Osteoblast (primary cell): ENCODE measurements around the gene TAF11L12. TPM values are rescaled to one million over a fixed set of nuclear protein-coding genes. Genes with fewer than 3 reads are reported as not detected.
"Not testable (repeated sequence)": the region's sequence is repeated elsewhere in the genome, so short reads cannot be mapped to it uniquely, and the experiment has no call there.

Experiments
- DNase-seq: peaks from one replicate; pipeline ENCODE4 v3.0.0; 2011; ENCODE audit warnings: low spot score, mixed read lengths; ENCODE audit not compliant: insufficient read length; ENCODE audit errors: missing footprints
- H2AFZ ChIP-seq: 2 replicates; pipeline ENCODE4 v1.6.0; 2011; ENCODE audit warnings: mild to moderate bottlenecking, low read length
- H3K27ac ChIP-seq: 2 replicates; pipeline ENCODE4 v1.5.1; 2011; ENCODE audit warnings: mild to moderate bottlenecking, low read depth, low read length, moderate library complexity
- H3K27me3 ChIP-seq: 2 replicates; pipeline ENCODE4 v1.6.0; 2012; ENCODE audit warnings: mild to moderate bottlenecking, control low read depth, inconsistent platforms, low read length, moderate library complexity; ENCODE audit not compliant: insufficient read depth
- H3K36me3 ChIP-seq: 2 replicates; pipeline ENCODE4 v1.5.1; 2011; ENCODE audit warnings: mild to moderate bottlenecking, low read length, control low read depth, moderate library complexity; ENCODE audit not compliant: insufficient read depth
- H3K4me1 ChIP-seq: 2 replicates; pipeline ENCODE4 v1.5.1; 2011; ENCODE audit warnings: mild to moderate bottlenecking, low read length, control low read depth, moderate library complexity; ENCODE audit not compliant: insufficient read depth
- H3K4me2 ChIP-seq: 2 replicates; pipeline ENCODE4 v1.6.0; 2011; ENCODE audit warnings: mild to moderate bottlenecking, low read length; ENCODE audit not compliant: insufficient read depth
- H3K4me3 ChIP-seq: fragments of 200-600 bp; sonication (generic); 3 replicates; pipeline ENCODE4 v1.5.1; 2012; ENCODE audit warnings: mild to moderate bottlenecking, low read length, inconsistent platforms; ENCODE audit not compliant: insufficient read depth
- H3K79me2 ChIP-seq: 2 replicates; pipeline ENCODE4 v1.6.0; 2012; ENCODE audit warnings: mild to moderate bottlenecking, low read length, control low read depth, inconsistent platforms; ENCODE audit not compliant: insufficient read depth
- H3K9me3 ChIP-seq: 2 replicates; pipeline ENCODE4 v1.5.1; 2011; ENCODE audit warnings: low read depth, low read length, control low read depth
- H4K20me1 ChIP-seq: 2 replicates; pipeline ENCODE4 v1.6.0; 2012; ENCODE audit warnings: mild to moderate bottlenecking, low read length, control low read depth; ENCODE audit not compliant: insufficient read depth
- total RNA-seq: library from RNA; depleted of rRNA; stranded (reverse); fragments of >200 nt; gene quantifications from 2 replicates; pipeline ENCODE4 v1.2.3, GENCODE V29; 2012

Gene TAF11L12
- 0.29 TPM in 1 of 2 replicates, not detected in the other for total RNA-seq

GRCh38 chr5:17610092-17610491 is at the start of gene TAF11L12:
Gene TAF11L12 (plus strand): TSS chr5:17610392.
- not testable (repeated sequence) for DNase-seq, H3K9me3 ChIP-seq, H3K4me3 ChIP-seq, H3K4me2 ChIP-seq, H4K20me1 ChIP-seq, H3K79me2 ChIP-seq, H2AFZ ChIP-seq, H3K27ac ChIP-seq, H3K36me3 ChIP-seq, H3K4me1 ChIP-seq, H3K27me3 ChIP-seq

DNA sequence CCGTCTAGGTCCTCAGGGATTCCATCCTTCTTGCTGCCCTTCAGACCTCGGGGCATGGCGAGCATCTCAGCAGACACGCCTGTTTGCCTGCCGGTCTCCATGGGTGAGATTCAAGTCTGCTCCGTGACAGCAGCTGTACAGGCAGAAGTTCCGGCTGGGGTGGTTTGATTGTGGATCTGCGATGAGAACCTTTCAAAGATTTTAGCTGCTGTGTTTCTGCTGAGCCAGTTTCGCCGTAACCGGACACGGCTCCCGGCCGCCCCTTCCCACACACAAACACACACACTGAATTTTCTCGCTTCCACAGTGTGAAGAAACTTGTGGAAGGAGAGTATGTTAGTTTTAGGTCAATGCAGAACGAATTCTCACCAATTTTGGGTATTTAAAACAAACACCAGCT is 24.5 kb upstream of the TAF11L12 start, which contains the start of gene TAF11L7:
Gene TAF11L7 (minus strand): TSS at position 101 of the 400 bp plus-strand sequence.
- H4K20me1 ChIP-seq, H3K27me3 ChIP-seq, H3K79me2 ChIP-seq: not testable (repeated sequence)

GRCh38 chr5:17590860-17591259 is 19.3 kb upstream of the TAF11L12 start, which contains the start of gene TAF11L8:
Gene TAF11L8 (minus strand): TSS chr5:17590960.
- not testable (repeated sequence) for H3K79me2 ChIP-seq, H3K27me3 ChIP-seq, H2AFZ ChIP-seq, H3K9me3 ChIP-seq, H4K20me1 ChIP-seq, H3K27ac ChIP-seq, H3K4me1 ChIP-seq, H3K4me2 ChIP-seq, H3K4me3 ChIP-seq, DNase-seq, H3K36me3 ChIP-seq

More for the DNA sequence above, 24.5 kb upstream of the TAF11L12 start, which contains the start of gene TAF11L7:
- not testable (repeated sequence) for DNase-seq, H3K4me3 ChIP-seq, H3K27ac ChIP-seq, H3K36me3 ChIP-seq, H3K4me2 ChIP-seq, H3K4me1 ChIP-seq, H3K9me3 ChIP-seq, H2AFZ ChIP-seq

GRCh38 chr5:17594255-17594654 is 15.9 kb upstream of the TAF11L12 start, which contains the start of gene TAF11L9:
Gene TAF11L9 (minus strand): TSS chr5:17594394.
- H3K4me1 ChIP-seq, H3K27ac ChIP-seq, H3K79me2 ChIP-seq, H3K36me3 ChIP-seq, H3K4me3 ChIP-seq, H2AFZ ChIP-seq, H4K20me1 ChIP-seq, H3K27me3 ChIP-seq, DNase-seq, H3K4me2 ChIP-seq, H3K9me3 ChIP-seq: not testable (repeated sequence)

- DNase-seq, H3K27me3 ChIP-seq, H3K9me3 ChIP-seq, H4K20me1 ChIP-seq, H3K27ac ChIP-seq, H3K4me1 ChIP-seq, H3K4me2 ChIP-seq, H3K36me3 ChIP-seq, H3K79me2 ChIP-seq, H2AFZ ChIP-seq, H3K4me3 ChIP-seq: not testable (repeated sequence)
These were observed 12.5 kb upstream of the TAF11L12 start, which contains the start of gene TAF11L10 for GRCh38 chr5:17597728-17598127. Gene TAF11L10 (minus strand): TSS chr5:17597828.

DNA sequence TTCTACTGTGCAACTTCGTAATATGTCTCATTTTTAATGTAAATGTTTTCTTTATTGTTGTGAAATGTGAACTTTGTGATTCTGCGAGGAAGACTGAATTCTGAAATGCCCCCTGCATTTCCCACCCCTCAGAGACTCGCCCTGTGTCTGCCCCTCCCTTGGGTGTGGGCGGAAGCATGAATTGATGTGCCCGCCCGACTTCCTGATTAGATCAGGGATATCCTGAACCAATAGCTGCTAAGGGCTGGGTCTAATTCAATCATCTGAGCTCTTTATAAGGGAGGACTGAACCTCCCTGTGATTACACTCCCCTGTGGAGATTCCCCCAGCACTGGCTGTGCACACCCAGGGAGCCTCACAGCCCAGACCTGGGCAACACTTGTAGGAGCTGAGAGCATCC is 6.3 kb upstream of the TAF11L12 start, which contains the start of gene TAF11L11:
Gene TAF11L11 (plus strand): TSS at position 304 of the 400 bp plus-strand sequence.
- H3K4me1 ChIP-seq, H3K27me3 ChIP-seq, H3K4me2 ChIP-seq, H2AFZ ChIP-seq, H3K79me2 ChIP-seq, H3K9me3 ChIP-seq, H4K20me1 ChIP-seq, H3K36me3 ChIP-seq, H3K4me3 ChIP-seq, H3K27ac ChIP-seq: not testable (repeated sequence)
- peak; percentile 43 for DNase-seq
